Measurements from ENCODE around the gene ISOC2.

DNA sequence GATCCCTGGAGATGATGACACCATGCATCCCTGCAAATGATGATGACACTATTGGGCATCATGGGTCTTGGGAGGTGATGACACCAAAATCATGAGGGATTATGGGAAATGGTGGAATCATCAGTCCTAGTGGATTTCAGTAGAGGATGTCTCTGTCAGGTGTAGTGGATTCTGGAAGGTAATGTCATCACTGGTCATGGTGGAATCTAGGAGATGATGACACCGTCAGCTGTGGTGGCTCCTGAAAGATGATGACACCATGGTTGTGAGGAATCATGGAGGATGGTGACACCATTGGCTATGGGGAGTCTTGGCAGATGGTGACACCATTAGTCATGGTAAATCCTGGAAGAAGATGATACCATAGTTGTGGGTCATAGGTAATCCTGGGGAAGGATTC is 30.3 kb downstream of the ISOC2 start:
- TF ChIP-seq, protein P1, sequence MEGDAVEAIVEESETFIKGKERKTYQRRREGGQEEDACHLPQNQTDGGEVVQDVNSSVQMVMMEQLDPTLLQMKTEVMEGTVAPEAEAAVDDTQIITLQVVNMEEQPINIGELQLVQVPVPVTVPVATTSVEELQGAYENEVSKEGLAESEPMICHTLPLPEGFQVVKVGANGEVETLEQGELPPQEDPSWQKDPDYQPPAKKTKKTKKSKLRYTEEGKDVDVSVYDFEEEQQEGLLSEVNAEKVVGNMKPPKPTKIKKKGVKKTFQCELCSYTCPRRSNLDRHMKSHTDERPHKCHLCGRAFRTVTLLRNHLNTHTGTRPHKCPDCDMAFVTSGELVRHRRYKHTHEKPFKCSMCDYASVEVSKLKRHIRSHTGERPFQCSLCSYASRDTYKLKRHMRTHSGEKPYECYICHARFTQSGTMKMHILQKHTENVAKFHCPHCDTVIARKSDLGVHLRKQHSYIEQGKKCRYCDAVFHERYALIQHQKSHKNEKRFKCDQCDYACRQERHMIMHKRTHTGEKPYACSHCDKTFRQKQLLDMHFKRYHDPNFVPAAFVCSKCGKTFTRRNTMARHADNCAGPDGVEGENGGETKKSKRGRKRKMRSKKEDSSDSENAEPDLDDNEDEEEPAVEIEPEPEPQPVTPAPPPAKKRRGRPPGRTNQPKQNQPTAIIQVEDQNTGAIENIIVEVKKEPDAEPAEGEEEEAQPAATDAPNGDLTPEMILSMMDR (IDR thresholded peaks at IDR 0.05): no peak
- TF ChIP-seq POLR2AphosphoS5 (IDR thresholded peaks at IDR 0.05) (no peak), POLR2A (IDR thresholded peaks at IDR 0.05) (no peak), EP300 (IDR thresholded peaks at IDR 0.05; ENCODE audit: low read depth) (no peak)

All from transverse colon (tissue), 4 donors.